Measurements from ENCODE around the gene ALDH9A1. TPM values are rescaled to one million over a fixed set of nuclear protein-coding genes. Genes with fewer than 3 reads are reported as not detected.
"Not testable (repeated sequence)": the region's sequence is repeated elsewhere in the genome, so short reads cannot be mapped to it uniquely, and the experiment has no call there.

ALDH9A1 gene
- 100 to 1,000 TPM in 2 of 3 donors, 10 to 100 TPM in 1; 98.6 to 165 (median 110) TPM for total RNA-seq

DNA sequence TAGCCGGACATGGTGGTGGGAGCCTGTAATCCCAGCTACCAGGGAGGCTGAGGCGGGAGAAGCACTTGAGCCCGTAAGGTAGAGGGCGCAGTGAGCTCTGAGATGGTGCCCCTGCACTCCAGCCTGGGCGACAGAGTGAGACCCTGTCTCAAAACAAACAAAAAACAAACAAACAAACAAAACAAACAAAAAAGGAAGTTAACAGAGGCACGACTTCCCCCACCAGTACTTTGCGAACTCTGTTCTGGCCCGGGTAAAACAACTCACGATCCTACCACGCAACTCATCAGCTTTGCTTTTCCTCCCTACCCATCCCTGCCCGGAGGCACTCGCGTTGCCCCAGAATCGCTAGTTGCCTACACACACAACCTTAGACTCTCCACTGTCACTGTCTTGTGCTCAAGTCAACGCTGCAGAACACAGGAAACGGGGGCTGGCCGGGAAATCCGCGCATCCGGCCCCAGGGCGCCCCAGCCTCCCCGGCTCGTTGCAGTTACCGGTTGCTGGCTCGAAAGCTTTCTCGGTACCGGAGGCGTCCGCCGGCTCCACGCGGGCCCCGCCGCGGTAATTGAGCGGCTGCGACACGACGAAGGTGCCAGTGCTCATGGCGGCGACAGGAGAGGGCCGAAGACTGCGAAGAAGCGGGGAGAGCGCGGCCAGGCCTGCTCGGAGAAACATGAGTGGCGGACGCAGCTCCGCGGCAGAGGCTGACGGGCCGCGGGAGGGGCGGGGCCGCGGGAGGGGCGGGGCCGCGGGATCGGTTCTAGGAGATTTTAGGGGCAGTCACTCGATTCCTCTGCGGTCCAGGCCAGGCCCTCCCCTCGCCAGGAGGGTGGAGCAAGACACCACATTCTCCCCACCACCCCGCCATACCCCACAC is at the start of gene ALDH9A1:
Gene ALDH9A1, minus strand, starts transcription at position 682 of the 880 bp plus-strand sequence. Its CDS starts 4 bp downstream, at position 678.
- peak; percentile 59 for TF ChIP-seq POLR2A (IDR thresholded peaks at IDR 0.05)
- TF ChIP-seq, protein P1, sequence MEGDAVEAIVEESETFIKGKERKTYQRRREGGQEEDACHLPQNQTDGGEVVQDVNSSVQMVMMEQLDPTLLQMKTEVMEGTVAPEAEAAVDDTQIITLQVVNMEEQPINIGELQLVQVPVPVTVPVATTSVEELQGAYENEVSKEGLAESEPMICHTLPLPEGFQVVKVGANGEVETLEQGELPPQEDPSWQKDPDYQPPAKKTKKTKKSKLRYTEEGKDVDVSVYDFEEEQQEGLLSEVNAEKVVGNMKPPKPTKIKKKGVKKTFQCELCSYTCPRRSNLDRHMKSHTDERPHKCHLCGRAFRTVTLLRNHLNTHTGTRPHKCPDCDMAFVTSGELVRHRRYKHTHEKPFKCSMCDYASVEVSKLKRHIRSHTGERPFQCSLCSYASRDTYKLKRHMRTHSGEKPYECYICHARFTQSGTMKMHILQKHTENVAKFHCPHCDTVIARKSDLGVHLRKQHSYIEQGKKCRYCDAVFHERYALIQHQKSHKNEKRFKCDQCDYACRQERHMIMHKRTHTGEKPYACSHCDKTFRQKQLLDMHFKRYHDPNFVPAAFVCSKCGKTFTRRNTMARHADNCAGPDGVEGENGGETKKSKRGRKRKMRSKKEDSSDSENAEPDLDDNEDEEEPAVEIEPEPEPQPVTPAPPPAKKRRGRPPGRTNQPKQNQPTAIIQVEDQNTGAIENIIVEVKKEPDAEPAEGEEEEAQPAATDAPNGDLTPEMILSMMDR (IDR thresholded peaks at IDR 0.05), result peak in 1 of 3 donors; percentile 11
- TF ChIP-seq POLR2AphosphoS5 (IDR thresholded peaks at IDR 0.05), result peak; percentile 58 to 84 (median 76)
- intact Hi-C loops (cut with DNase I; ENCODE audit: low total_unique reads), result no loop called here
- peaks cover 0 to 13% of the 10 kb centered on the region in 2 donors for H3K4me1 ChIP-seq
- H3K9me3 ChIP-seq, result no peaks in the 10 kb centered on the region
- H3K27ac ChIP-seq, result peak within 1 kb of the TSS; percentile 88 to 94
- H3K4me3 ChIP-seq, result peak within 1 kb of the TSS; percentile 68 to 77 (median 69)
- no peaks in the 10 kb centered on the region for H3K36me3 ChIP-seq
- peak; percentile 83 to 84 for DNase-seq (ENCODE audit: low spot score in 2 of 2)
- H3K27me3 ChIP-seq, result no peaks in the 10 kb centered on the region

DNA sequence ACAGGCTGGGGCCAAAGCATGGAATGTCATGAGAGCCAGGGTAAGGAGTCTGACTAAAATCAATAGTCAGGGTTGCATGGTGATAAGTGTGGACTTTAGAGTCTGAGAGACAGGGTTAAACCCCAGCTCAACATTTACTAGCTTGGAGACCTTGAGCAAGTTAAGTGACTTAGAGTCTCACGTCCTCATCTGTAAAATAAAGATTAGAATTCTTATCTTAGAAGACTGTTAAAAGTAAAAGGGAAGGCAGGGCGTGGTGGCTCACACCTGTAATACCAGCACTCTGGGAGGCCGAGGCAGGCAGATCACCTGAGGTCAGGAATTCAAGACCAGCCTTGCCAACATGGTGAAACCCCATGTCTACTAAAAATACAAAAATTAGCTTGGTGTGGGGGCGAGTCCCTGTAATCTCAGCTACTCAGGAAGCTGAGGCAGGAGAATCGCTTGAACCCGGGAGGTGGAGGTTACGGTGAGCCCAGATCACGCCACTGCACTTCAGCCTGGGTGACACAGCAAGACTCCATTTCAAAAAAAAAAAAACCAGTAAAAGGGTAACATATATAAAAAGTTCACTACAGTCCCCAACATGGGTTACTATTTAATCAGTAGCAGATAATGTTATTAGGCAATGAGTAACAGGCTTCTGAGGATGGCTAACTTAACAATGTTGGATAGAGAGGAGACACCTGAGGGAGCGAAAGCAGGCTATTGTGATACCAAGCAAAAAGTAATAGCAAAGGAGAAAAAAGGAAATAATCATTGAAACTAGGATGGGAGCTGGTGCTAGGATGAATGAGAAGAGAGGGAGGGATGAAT is 49.5 kb upstream of the ALDH9A1 start:
- H3K4me3 ChIP-seq, result no peak overlapping the region
- intact Hi-C loops (cut with DNase I; ENCODE audit: low total_unique reads), result no loop called here
- no peak overlapping the region for H3K27ac ChIP-seq
- peaks cover 6% of the 10 kb centered on the region for H3K36me3 ChIP-seq
- TF ChIP-seq, protein P1 (IDR thresholded peaks at IDR 0.05), result no peak
- TF ChIP-seq POLR2AphosphoS5 (IDR thresholded peaks at IDR 0.05) (no peak), POLR2A (IDR thresholded peaks at IDR 0.05) (no peak)
- no peak for DNase-seq (ENCODE audit: low spot score in 2 of 2)
- H3K9me3 ChIP-seq, result no peaks in the 10 kb centered on the region
- no peaks in the 10 kb centered on the region for H3K4me1 ChIP-seq
- H3K27me3 ChIP-seq, result no peaks in the 10 kb centered on the region

DNA sequence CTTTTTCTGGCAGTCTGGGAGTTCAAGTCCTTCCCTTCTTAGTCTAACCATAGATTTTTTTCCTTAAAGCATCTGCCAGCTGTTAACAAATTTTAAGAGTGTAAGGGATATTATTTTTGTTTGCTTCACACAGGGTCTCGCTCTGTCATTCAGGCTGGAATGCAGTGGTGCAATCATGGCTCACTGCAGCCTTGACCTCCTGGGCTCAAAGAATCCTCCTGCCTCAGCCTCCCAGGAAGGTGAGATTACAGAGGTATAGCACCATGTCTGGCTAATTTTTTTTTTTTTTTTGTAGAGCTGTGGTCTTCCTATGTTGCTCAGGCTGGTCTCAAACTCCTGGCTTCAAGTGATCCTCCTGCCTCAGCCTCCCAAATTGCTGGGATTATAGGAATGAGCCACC is 46.6 kb upstream of the ALDH9A1 start:
- H3K27me3 ChIP-seq; DNase-seq (ENCODE audit: low spot score in 2 of 2); H3K27ac ChIP-seq; H3K4me3 ChIP-seq; intact Hi-C loops (cut with DNase I; ENCODE audit: low total_unique reads); H3K9me3 ChIP-seq; H3K4me1 ChIP-seq: not testable (repeated sequence)
- H3K36me3 ChIP-seq, result peaks cover 12% of the 10 kb centered on the region

DNA sequence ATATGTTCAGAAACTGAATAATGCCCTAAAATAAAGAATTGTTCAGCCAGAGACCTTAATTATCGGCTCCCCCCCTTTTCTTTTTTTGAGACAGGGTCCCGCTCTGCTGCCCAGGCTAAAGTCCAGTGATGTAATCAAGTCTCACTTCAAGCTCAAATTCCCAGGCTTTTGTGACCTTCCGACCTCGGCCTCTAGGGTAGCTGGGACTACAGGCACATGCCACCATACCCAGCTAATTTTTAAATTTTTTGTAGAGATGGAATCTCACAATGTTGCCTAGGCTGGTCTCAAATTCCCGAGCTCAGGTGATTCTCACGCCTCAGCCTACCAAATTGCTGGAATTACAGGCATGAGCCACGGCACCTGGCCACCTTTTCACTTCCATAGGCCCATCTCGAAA is 43.8 kb upstream of the ALDH9A1 start:
- Histone ChIP-seq H3K4me3 (no peak overlapping the region), H3K9me3 (no peaks in the 10 kb centered on the region), H3K27me3 (no peaks in the 10 kb centered on the region), H3K27ac (no peak overlapping the region), H3K36me3 (peaks cover 12% of the 10 kb centered on the region), H3K4me1 (no peaks in the 10 kb centered on the region)
- no peak for TF ChIP-seq POLR2A (IDR thresholded peaks at IDR 0.05)
- TF ChIP-seq POLR2AphosphoS5 (IDR thresholded peaks at IDR 0.05), result no peak
- TF ChIP-seq, protein P1 (IDR thresholded peaks at IDR 0.05), result no peak
- DNase-seq (ENCODE audit: low spot score in 2 of 2), result no peak
- intact Hi-C loops (cut with DNase I; ENCODE audit: low total_unique reads), result no loop called here

DNA sequence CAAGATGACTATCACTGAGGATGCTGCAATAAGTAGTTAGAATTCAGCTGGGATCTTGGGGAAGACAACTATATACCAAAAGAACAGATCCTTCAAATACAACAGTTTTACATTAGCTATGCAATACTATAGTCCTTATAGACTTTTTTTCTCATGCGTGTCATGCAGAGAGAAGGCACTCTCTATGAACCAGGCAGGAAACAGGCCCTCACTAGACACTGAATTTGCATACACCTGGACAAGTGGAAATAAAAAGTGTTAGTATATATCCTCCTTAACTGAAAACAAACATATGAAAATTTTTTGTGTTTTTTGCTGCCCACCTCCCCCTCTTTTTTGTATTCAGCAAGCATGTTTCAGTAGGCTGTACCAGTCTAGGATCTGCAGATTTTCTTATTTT is 40.4 kb upstream of the ALDH9A1 start:
- intact Hi-C loops (cut with DNase I; ENCODE audit: low total_unique reads), result no loop called here
- H3K27me3 ChIP-seq, result no peaks in the 10 kb centered on the region
- TF ChIP-seq POLR2A (IDR thresholded peaks at IDR 0.05), result no peak
- TF ChIP-seq, protein P1 (IDR thresholded peaks at IDR 0.05), result no peak
- no peak for TF ChIP-seq POLR2AphosphoS5 (IDR thresholded peaks at IDR 0.05)
- H3K4me3 ChIP-seq, result no peak overlapping the region
- no peaks in the 10 kb centered on the region for H3K4me1 ChIP-seq
- H3K27ac ChIP-seq, result no peak overlapping the region
- H3K9me3 ChIP-seq, result no peaks in the 10 kb centered on the region
- H3K36me3 ChIP-seq, result peaks cover 12% of the 10 kb centered on the region
- DNase-seq (ENCODE audit: low spot score in 2 of 2), result no peak

All from breast epithelium (tissue), 4 donors.